ENCODE results near the gene HOXC4.

- TF ChIP-seq BCL3 (IDR thresholded peaks at IDR 0.05), result no peak
- TF ChIP-seq, protein P1, sequence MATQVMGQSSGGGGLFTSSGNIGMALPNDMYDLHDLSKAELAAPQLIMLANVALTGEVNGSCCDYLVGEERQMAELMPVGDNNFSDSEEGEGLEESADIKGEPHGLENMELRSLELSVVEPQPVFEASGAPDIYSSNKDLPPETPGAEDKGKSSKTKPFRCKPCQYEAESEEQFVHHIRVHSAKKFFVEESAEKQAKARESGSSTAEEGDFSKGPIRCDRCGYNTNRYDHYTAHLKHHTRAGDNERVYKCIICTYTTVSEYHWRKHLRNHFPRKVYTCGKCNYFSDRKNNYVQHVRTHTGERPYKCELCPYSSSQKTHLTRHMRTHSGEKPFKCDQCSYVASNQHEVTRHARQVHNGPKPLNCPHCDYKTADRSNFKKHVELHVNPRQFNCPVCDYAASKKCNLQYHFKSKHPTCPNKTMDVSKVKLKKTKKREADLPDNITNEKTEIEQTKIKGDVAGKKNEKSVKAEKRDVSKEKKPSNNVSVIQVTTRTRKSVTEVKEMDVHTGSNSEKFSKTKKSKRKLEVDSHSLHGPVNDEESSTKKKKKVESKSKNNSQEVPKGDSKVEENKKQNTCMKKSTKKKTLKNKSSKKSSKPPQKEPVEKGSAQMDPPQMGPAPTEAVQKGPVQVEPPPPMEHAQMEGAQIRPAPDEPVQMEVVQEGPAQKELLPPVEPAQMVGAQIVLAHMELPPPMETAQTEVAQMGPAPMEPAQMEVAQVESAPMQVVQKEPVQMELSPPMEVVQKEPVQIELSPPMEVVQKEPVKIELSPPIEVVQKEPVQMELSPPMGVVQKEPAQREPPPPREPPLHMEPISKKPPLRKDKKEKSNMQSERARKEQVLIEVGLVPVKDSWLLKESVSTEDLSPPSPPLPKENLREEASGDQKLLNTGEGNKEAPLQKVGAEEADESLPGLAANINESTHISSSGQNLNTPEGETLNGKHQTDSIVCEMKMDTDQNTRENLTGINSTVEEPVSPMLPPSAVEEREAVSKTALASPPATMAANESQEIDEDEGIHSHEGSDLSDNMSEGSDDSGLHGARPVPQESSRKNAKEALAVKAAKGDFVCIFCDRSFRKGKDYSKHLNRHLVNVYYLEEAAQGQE (IDR thresholded peaks at IDR 0.05), result no peak
- no peak for TF ChIP-seq CHD4 (IDR thresholded peaks at IDR 0.05; ENCODE audit: borderline replicate concordance)
These were observed 22.2 kb upstream of the HOXC4 start for GRCh38 chr12:54031480-54031879.

All from A549 (cell line).